OCI-LY7 (cell line): Measurements from ENCODE around the gene KCNQ1. TPM values are rescaled to one million over a fixed set of nuclear protein-coding genes. Genes with fewer than 3 reads are reported as not detected.

ENCODE experiments used
- BruUV-seq: library from RNA; stranded (reverse); fragments of 400-500 nt; replicated peaks from 2 replicates; lab custom pipeline; 2021; lab: Mats Ljungman, UMichigan
- CTCF ChIA-PET: fragments of 300-600 bp; sonication (Branson Sonifier 250); formaldehyde crosslinking; loops from one replicate; lab custom pipeline; 2022; ENCODE audit warnings: antibody characterized with exemption; ENCODE audit not compliant: unreplicated experiment; lab: Charles Lee
- POLR2A ChIA-PET: fragments of 300-600 bp; sonication (Branson Sonifier 250); formaldehyde crosslinking; loops from one replicate; lab custom pipeline; 2022; ENCODE audit warnings: antibody characterized with exemption; lab: Charles Lee
- DNase-seq: peaks from one replicate; pipeline ENCODE4 v3.0.0-alpha.2; 2015; ENCODE audit warnings: low spot score
- H2AFZ ChIP-seq: fragments of 200-600 bp; sonication (generic), shearing (Covaris generic); 2 replicates; pipeline ENCODE4 v1.6.1; 2014; ENCODE audit warnings: mild to moderate bottlenecking, antibody characterized with exemption, low read length, moderate library complexity
- H3K27ac ChIP-seq: fragments of 200-600 bp; sonication (generic); 2 replicates; pipeline ENCODE4 v1.5.1; 2014; ENCODE audit warnings: mixed run types, low read depth, mild to moderate bottlenecking, moderate library complexity, low read length, inconsistent platforms; ENCODE audit not compliant: poor library complexity, severe bottlenecking
- H3K36me3 ChIP-seq: fragments of 200-600 bp; sonication (generic); 2 replicates; pipeline ENCODE4 v1.6.1; 2014; ENCODE audit warnings: mild to moderate bottlenecking, antibody characterized with exemption, low read length, moderate library complexity, mixed read lengths; ENCODE audit not compliant: insufficient read depth
- H3K4me1 ChIP-seq: fragments of 200-600 bp; sonication (generic); 2 replicates; pipeline ENCODE4 v1.5.1; 2014; ENCODE audit warnings: mild to moderate bottlenecking, low read length; ENCODE audit not compliant: insufficient read depth, poor library complexity, severe bottlenecking
- H3K4me2 ChIP-seq: fragments of 200-600 bp; sonication (generic); 2 replicates; pipeline ENCODE4 v1.6.1; 2014; ENCODE audit warnings: mild to moderate bottlenecking, low read length
- H3K4me3 ChIP-seq: fragments of 200-600 bp; sonication (generic); 2 replicates; pipeline ENCODE4 v1.5.1; 2014; ENCODE audit warnings: mild to moderate bottlenecking, low read depth, low read length; ENCODE audit not compliant: poor library complexity, severe bottlenecking
- H3K79me2 ChIP-seq: fragments of 200-600 bp; sonication (generic); 2 replicates; pipeline ENCODE4 v1.6.1; 2016; ENCODE audit warnings: low read depth, mild to moderate bottlenecking, low read length, moderate library complexity, mixed read lengths; ENCODE audit not compliant: insufficient read depth
- H3K9me2 ChIP-seq: fragments of 200-600 bp; sonication (generic); 2 replicates; pipeline ENCODE4 v1.6.1; 2016; ENCODE audit warnings: mild to moderate bottlenecking, low read length, mixed read lengths; ENCODE audit not compliant: insufficient read depth
- H3K9me3 ChIP-seq: fragments of 200-600 bp; sonication (generic); 2 replicates; pipeline ENCODE4 v1.6.1; 2014; ENCODE audit warnings: mild to moderate bottlenecking, mixed run types, low read length, mixed read lengths
- H4K20me1 ChIP-seq: fragments of 200-600 bp; sonication (generic); 2 replicates; pipeline ENCODE4 v1.6.1; 2014; ENCODE audit warnings: mild to moderate bottlenecking, antibody characterized with exemption, low read length, moderate library complexity, mixed read lengths; ENCODE audit not compliant: insufficient read depth
- EZH2phosphoT487 ChIP-seq: fragments of 200-600 bp; sonication (generic); IDR thresholded peaks from 2 replicates; pipeline ENCODE4 v1.6.1; 2018; ENCODE audit warnings: low read depth, borderline replicate concordance, mild to moderate bottlenecking, mixed run types, antibody characterized with exemption, low read length, moderate library complexity, mixed read lengths
- intact Hi-C: fragments of 100-400 bp; cut with micrococcal nuclease; formaldehyde crosslinking; loops from one replicate; pipeline ENCODE4 v1.10.0; 2022; ENCODE audit not compliant: unreplicated experiment
- total RNA-seq, 2 experiments: library from RNA; depleted of rRNA in 1 of 2; stranded (reverse); fragments of >200 nt in 1 of 2; shearing (Covaris generic) in 1 of 2; gene quantifications; 2 replicates each; pipeline ENCODE4 v1.2.3, GENCODE V29; 2014 to 2022
- TF ChIP-seq, protein P1 (sequence below): fragments of 200-600 bp; sonication (generic); conservative IDR thresholded peaks from 2 replicates; pipeline ENCODE4 v1.5.1; 2014; ENCODE audit warnings: mild to moderate bottlenecking, antibody characterized with exemption, low read length, moderate library complexity, mixed read lengths

Gene KCNQ1
- total RNA-seq, 2 experiments from 2014 or later: 0.22 to 1.3 TPM

DNA sequence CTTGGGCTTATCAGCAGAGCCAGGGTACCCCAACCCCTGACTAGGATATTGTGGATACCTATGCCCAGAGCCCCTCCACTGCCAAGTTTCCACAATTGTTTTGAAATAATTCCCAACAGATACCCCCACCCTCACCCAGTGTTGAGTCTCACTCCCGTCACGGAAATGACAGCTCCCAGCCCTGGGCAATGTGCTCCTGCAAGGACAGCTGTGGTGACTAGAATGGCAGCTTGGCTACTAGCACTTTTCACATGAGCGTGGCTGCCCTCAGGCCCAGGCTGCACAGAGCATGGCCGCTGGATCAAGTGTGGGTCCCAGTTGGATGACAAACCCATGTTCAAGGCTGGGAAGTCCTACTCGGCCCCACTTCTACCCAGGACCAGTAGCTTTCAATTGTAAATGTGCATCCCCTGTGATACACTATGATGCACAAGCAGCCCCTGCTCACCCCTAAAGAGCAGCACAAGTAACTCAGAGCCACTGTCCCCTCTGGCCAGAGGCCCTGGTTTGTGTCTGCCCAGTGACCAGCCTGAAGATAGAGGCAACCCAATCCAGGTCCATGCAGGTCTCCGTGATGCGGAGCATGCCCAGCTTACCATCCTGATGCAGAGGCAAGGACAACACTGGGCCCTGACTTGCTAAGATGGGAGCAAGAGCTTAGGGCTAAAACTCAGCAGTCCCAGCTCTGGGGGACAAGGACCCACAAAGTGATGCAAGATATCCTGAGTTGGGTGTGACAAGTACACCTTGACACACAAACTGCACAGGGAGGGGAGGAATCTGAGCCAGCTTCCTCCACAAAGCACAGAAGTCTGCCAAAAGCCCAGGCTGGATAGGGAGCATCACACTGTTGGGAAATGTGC lies 241.8 kb downstream of the KCNQ1 start:
- POLR2A ChIA-PET: no interaction called here

DNA sequence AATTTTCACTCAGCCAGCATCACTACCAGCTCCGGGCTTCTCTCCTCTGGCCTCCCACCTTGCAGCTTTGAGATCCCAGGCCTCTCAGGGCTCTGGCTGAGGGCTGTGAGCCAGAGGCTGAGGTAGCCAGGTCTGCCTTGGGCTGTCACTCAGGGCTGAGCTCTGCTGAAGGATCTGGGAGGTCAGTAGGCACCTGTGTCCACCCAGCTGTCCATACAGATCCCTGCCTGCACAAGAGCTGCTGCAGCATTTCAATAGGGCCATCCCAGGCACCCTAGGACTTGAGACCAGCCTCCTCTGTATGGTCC lies 242.4 kb downstream of the KCNQ1 start:
- Histone ChIP-seq H3K4me3 (no peak overlapping the region), H3K9me2 (no peaks in the 10 kb centered on the region), H2AFZ (no peak overlapping the region), H3K4me1 (peaks cover 3% of the 10 kb centered on the region), H3K9me3 (no peaks in the 10 kb centered on the region), H4K20me1 (no peaks in the 10 kb centered on the region; the same call in 1 of the 2 replicates), H3K36me3 (no peaks in the 10 kb centered on the region), H3K27ac (no peak overlapping the region), H3K4me2 (no peak overlapping the region), H3K79me2 (no peaks in the 10 kb centered on the region)
- BruUV-seq: no TSS peak
- intact Hi-C loops: no loop called here
- ChIA-PET POLR2A (no interaction called here), CTCF (no interaction called here)
- DNase-seq: no peak
- no peak for TF ChIP-seq EZH2phosphoT487
- TF ChIP-seq, protein P1, sequence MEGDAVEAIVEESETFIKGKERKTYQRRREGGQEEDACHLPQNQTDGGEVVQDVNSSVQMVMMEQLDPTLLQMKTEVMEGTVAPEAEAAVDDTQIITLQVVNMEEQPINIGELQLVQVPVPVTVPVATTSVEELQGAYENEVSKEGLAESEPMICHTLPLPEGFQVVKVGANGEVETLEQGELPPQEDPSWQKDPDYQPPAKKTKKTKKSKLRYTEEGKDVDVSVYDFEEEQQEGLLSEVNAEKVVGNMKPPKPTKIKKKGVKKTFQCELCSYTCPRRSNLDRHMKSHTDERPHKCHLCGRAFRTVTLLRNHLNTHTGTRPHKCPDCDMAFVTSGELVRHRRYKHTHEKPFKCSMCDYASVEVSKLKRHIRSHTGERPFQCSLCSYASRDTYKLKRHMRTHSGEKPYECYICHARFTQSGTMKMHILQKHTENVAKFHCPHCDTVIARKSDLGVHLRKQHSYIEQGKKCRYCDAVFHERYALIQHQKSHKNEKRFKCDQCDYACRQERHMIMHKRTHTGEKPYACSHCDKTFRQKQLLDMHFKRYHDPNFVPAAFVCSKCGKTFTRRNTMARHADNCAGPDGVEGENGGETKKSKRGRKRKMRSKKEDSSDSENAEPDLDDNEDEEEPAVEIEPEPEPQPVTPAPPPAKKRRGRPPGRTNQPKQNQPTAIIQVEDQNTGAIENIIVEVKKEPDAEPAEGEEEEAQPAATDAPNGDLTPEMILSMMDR: no peak

More for the DNA sequence above, 241.8 kb downstream of the KCNQ1 start:
- BruUV-seq: no TSS peak
- CTCF ChIA-PET: no interaction called here
- no peak for DNase-seq
- Histone ChIP-seq H3K9me3 (no peaks in the 10 kb centered on the region), H3K9me2 (no peaks in the 10 kb centered on the region), H3K36me3 (no peaks in the 10 kb centered on the region), H2AFZ (no peak overlapping the region), H3K79me2 (no peaks in the 10 kb centered on the region), H3K4me1 (peaks cover 9% of the 10 kb centered on the region), H3K4me2 (no peak overlapping the region), H3K27ac (no peak overlapping the region), H3K4me3 (no peak overlapping the region), H4K20me1 (no peaks in the 10 kb centered on the region; the same call in 1 of the 2 replicates)
- intact Hi-C loops: no loop called here
- TF ChIP-seq, protein P1: no peak
- TF ChIP-seq EZH2phosphoT487: no peak

DNA sequence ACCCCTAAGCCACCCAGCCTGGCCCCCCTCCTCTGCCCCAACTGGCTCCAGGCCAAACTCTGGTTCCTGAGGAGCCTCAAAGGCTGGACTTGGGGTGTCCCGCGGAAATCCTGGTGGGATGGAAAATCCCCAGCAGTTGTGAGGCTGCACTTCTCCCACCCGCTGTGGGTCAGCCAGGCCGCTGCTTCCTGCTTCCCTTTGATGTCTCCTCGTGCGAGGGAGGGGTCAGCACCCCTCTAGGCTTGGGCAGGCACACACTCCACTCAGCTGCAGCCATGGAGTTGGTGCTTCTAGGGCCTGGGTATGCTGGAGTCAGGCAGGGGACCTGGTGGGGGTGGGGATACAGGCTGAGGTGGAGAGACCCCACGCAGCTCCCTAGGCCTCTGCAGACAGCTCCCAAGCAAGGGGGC lies 243.0 kb downstream of the KCNQ1 start:
- intact Hi-C loops: no loop called here
- H3K27ac ChIP-seq: no peak overlapping the region
- ChIA-PET CTCF (interaction anchor here (0.5 kb wide), 1 partner anchor 108 kb away, joined by 3 read pairs; no protein-coding TSS in a partner anchor), POLR2A (no interaction called here)
- no peaks in the 10 kb centered on the region for H3K4me1 ChIP-seq
- no peak overlapping the region for H3K4me3 ChIP-seq
- no TSS peak for BruUV-seq
- H3K9me3 ChIP-seq: no peaks in the 10 kb centered on the region
- no peak overlapping the region for H2AFZ ChIP-seq
- no peak overlapping the region for H3K4me2 ChIP-seq
- no peaks in the 10 kb centered on the region for H3K36me3 ChIP-seq
- no peak for DNase-seq
- TF ChIP-seq, protein P1: no peak
- no peak for TF ChIP-seq EZH2phosphoT487
- H3K9me2 ChIP-seq: no peaks in the 10 kb centered on the region
- no peaks in the 10 kb centered on the region for H3K79me2 ChIP-seq
- H4K20me1 ChIP-seq: no peaks in the 10 kb centered on the region; the same call in 1 of the 2 replicates
